ENCODE data around the gene SRGAP2B. TPM values are rescaled to one million over a fixed set of nuclear protein-coding genes. Genes with fewer than 3 reads are reported as not detected.
"Not testable (repeated sequence)": the region's sequence is repeated elsewhere in the genome, so short reads cannot be mapped to it uniquely, and the experiment has no call there.

The SRGAP2B gene
- total RNA-seq, 1 experiment from 2014 or later, result 23.5 TPM

- H3K79me2 ChIP-seq (ENCODE audit: insufficient read depth, low read length); H4K5ac ChIP-seq (ENCODE audit: insufficient read length, low read depth, low read length); H3K4me1 Mint-ChIP-seq; H3K79me1 ChIP-seq (ENCODE audit: insufficient read depth, low read depth, low read length, poor library complexity, severe bottlenecking); DNase-seq; H2AK5ac ChIP-seq (ENCODE audit: insufficient read length, low read length); H3K14ac ChIP-seq (ENCODE audit: insufficient read depth, low read length); H3K36me3 Mint-ChIP-seq (ENCODE audit: insufficient read depth in 1 of 3, low read depth in 3 of 3); H2BK20ac ChIP-seq (ENCODE audit: low read depth, low read length, poor library complexity, severe bottlenecking); H3K23me2 ChIP-seq (ENCODE audit: insufficient read length, low read depth, low read length, poor library complexity, severe bottlenecking); H3K56ac ChIP-seq (ENCODE audit: insufficient read length, low read depth, low read length); H2BK15ac ChIP-seq (ENCODE audit: low read depth, low read length); H3K4ac ChIP-seq (ENCODE audit: low read depth, low read length); H4K91ac ChIP-seq (ENCODE audit: insufficient read length, low read depth, low read length); H4K20me1 ChIP-seq (ENCODE audit: control insufficient read depth, insufficient read depth, insufficient read length); H2BK5ac ChIP-seq (ENCODE audit: insufficient read length, low read length); H3K9ac ChIP-seq (ENCODE audit: extremely low read depth, insufficient read length, low read length); H3K9me3 ChIP-seq (ENCODE audit: control insufficient read depth, low read depth, low read length); H3K23ac ChIP-seq (ENCODE audit: insufficient read length, low read depth, low read length); H3T11ph ChIP-seq (ENCODE audit: low read length); H3K9me3 Mint-ChIP-seq; H3K4me3 Mint-ChIP-seq; H2AFZ ChIP-seq (ENCODE audit: low read length); H3K27me3 Mint-ChIP-seq (ENCODE audit: low read depth); H3K27ac ChIP-seq (ENCODE audit: insufficient read length, low read depth, low read length); H2BK120ac ChIP-seq (ENCODE audit: low read depth, low read length, poor library complexity, severe bottlenecking); H3K4me2 ChIP-seq (ENCODE audit: insufficient read depth, insufficient read length, low read length); H3K27me3 ChIP-seq (ENCODE audit: insufficient read depth, low read length); H2BK12ac ChIP-seq (ENCODE audit: insufficient read length, low read depth, low read length); H3K27ac Mint-ChIP-seq; H4K8ac ChIP-seq (replicated peaks; ENCODE audit: insufficient read length, low read depth, low read length); H3K18ac ChIP-seq (ENCODE audit: insufficient read length, low read depth, low read length); H3K4me1 ChIP-seq (ENCODE audit: insufficient read depth, low read length): not testable (repeated sequence)
- WGBS (ENCODE audit: extremely low coverage, insufficient read length, low lambda C conversion rate), result no CpG with 5 or more reads among the region's 1 CpG
These were observed 167.8 kb downstream of the SRGAP2B start for GRCh38 chr1:144927292-144927691.

GRCh38 chr1:144923640-144924039 lies 171.5 kb downstream of the SRGAP2B start:
- not testable (repeated sequence) for H3K56ac ChIP-seq (ENCODE audit: insufficient read length, low read depth, low read length); H3K14ac ChIP-seq (ENCODE audit: insufficient read depth, low read length); H3K23ac ChIP-seq (ENCODE audit: insufficient read length, low read depth, low read length); H3K36me3 Mint-ChIP-seq (ENCODE audit: insufficient read depth in 1 of 3, low read depth in 3 of 3); H2AK5ac ChIP-seq (ENCODE audit: insufficient read length, low read length); H3K9me3 ChIP-seq (ENCODE audit: control insufficient read depth, low read depth, low read length); H3K27me3 Mint-ChIP-seq (ENCODE audit: low read depth); H2BK20ac ChIP-seq (ENCODE audit: low read depth, low read length, poor library complexity, severe bottlenecking); H4K20me1 ChIP-seq (ENCODE audit: control insufficient read depth, insufficient read depth, insufficient read length); H3K9ac ChIP-seq (ENCODE audit: extremely low read depth, insufficient read length, low read length); H3K23me2 ChIP-seq (ENCODE audit: insufficient read length, low read depth, low read length, poor library complexity, severe bottlenecking); H3K4ac ChIP-seq (ENCODE audit: low read depth, low read length); H3K4me2 ChIP-seq (ENCODE audit: insufficient read depth, insufficient read length, low read length); H2BK12ac ChIP-seq (ENCODE audit: insufficient read length, low read depth, low read length); H2BK15ac ChIP-seq (ENCODE audit: low read depth, low read length); H3K18ac ChIP-seq (ENCODE audit: insufficient read length, low read depth, low read length); H3K79me1 ChIP-seq (ENCODE audit: insufficient read depth, low read depth, low read length, poor library complexity, severe bottlenecking); H2AFZ ChIP-seq (ENCODE audit: low read length); H3K4me3 Mint-ChIP-seq; H3K4me1 ChIP-seq (ENCODE audit: insufficient read depth, low read length); H4K91ac ChIP-seq (ENCODE audit: insufficient read length, low read depth, low read length); H2BK5ac ChIP-seq (ENCODE audit: insufficient read length, low read length); H3K79me2 ChIP-seq (ENCODE audit: insufficient read depth, low read length); H3K27ac ChIP-seq (ENCODE audit: insufficient read length, low read depth, low read length); H3K27ac Mint-ChIP-seq; H3K4me1 Mint-ChIP-seq; H4K5ac ChIP-seq (ENCODE audit: insufficient read length, low read depth, low read length); H3K9me3 Mint-ChIP-seq; H4K8ac ChIP-seq (replicated peaks; ENCODE audit: insufficient read length, low read depth, low read length); H2BK120ac ChIP-seq (ENCODE audit: low read depth, low read length, poor library complexity, severe bottlenecking); H3K27me3 ChIP-seq (ENCODE audit: insufficient read depth, low read length); H3T11ph ChIP-seq (ENCODE audit: low read length); DNase-seq
- no CpG with 5 or more reads among the region's 5 CpGs for WGBS (ENCODE audit: extremely low coverage, insufficient read length, low lambda C conversion rate)

Measured in H9 (cell line).